ENCODE measurements around the gene PROM2. TPM values are rescaled to one million over a fixed set of nuclear protein-coding genes. Genes with fewer than 3 reads are reported as not detected.

The PROM2 gene
- total RNA-seq, 1 donor from 2014 or later = 5.4 TPM

DNA sequence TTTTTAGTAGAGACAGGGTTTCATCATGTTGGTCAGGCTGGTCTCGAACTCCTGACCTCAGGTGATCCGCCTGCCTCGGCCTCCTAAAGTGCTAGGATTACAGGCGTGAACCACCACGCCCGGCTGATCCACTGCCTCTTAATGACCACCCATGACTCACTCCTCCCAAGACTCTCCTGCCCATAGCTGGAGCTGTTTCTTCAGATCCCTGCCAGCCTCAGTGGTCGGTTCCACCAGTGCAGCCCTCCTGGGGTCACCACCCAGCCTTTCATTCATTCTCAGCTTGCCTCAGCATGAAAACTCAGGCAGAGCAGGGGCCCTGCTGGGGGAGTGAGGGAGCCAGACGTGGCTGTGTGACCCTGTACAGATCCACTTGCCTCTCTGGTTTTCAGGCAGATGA lies 35.4 kb downstream of the PROM2 start:
- TF ChIP-seq, protein P1, sequence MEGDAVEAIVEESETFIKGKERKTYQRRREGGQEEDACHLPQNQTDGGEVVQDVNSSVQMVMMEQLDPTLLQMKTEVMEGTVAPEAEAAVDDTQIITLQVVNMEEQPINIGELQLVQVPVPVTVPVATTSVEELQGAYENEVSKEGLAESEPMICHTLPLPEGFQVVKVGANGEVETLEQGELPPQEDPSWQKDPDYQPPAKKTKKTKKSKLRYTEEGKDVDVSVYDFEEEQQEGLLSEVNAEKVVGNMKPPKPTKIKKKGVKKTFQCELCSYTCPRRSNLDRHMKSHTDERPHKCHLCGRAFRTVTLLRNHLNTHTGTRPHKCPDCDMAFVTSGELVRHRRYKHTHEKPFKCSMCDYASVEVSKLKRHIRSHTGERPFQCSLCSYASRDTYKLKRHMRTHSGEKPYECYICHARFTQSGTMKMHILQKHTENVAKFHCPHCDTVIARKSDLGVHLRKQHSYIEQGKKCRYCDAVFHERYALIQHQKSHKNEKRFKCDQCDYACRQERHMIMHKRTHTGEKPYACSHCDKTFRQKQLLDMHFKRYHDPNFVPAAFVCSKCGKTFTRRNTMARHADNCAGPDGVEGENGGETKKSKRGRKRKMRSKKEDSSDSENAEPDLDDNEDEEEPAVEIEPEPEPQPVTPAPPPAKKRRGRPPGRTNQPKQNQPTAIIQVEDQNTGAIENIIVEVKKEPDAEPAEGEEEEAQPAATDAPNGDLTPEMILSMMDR (IDR thresholded peaks at IDR 0.05; ENCODE audit: partially characterized antibody, unreplicated experiment) = no peak
- H3K36me3 Mint-ChIP-seq (ENCODE audit: unreplicated experiment) = no peaks in the 10 kb centered on the region
- DNase-seq = no peak
- no peak overlapping the region for H3K27ac Mint-ChIP-seq (ENCODE audit: unreplicated experiment)
- H3K4me3 Mint-ChIP-seq (ENCODE audit: unreplicated experiment) = no peak overlapping the region
- H3K27me3 Mint-ChIP-seq (ENCODE audit: unreplicated experiment) = peaks cover 12% of the 10 kb centered on the region
- H3K9me3 Mint-ChIP-seq (ENCODE audit: unreplicated experiment) = peaks cover 7% of the 10 kb centered on the region
- H3K4me1 Mint-ChIP-seq (ENCODE audit: low read depth, unreplicated experiment) = peaks cover 12% of the 10 kb centered on the region

GRCh38 chr2:95310216-95310615 lies 36.0 kb downstream of the PROM2 start:
- Mint-ChIP-seq H3K27me3 (ENCODE audit: unreplicated experiment) (peaks cover 14% of the 10 kb centered on the region), H3K4me3 (ENCODE audit: unreplicated experiment) (no peak overlapping the region), H3K9me3 (ENCODE audit: unreplicated experiment) (peaks cover 10% of the 10 kb centered on the region), H3K4me1 (ENCODE audit: low read depth, unreplicated experiment) (peaks cover 15% of the 10 kb centered on the region), H3K27ac (ENCODE audit: unreplicated experiment) (no peak overlapping the region), H3K36me3 (ENCODE audit: unreplicated experiment) (no peaks in the 10 kb centered on the region)
- DNase-seq = no peak
- TF ChIP-seq, protein P1 (IDR thresholded peaks at IDR 0.05; ENCODE audit: partially characterized antibody, unreplicated experiment) = no peak

GRCh38 chr2:95310651-95311050 lies 36.4 kb downstream of the PROM2 start:
- H3K36me3 Mint-ChIP-seq (ENCODE audit: unreplicated experiment) = no peaks in the 10 kb centered on the region
- TF ChIP-seq, protein P1 (IDR thresholded peaks at IDR 0.05; ENCODE audit: partially characterized antibody, unreplicated experiment) = no peak
- peaks cover 10% of the 10 kb centered on the region for H3K9me3 Mint-ChIP-seq (ENCODE audit: unreplicated experiment)
- DNase-seq = no peak
- peaks cover 15% of the 10 kb centered on the region for H3K4me1 Mint-ChIP-seq (ENCODE audit: low read depth, unreplicated experiment)
- no peak overlapping the region for H3K27ac Mint-ChIP-seq (ENCODE audit: unreplicated experiment)
- H3K27me3 Mint-ChIP-seq (ENCODE audit: unreplicated experiment) = peaks cover 14% of the 10 kb centered on the region
- H3K4me3 Mint-ChIP-seq (ENCODE audit: unreplicated experiment) = no peak overlapping the region

DNA sequence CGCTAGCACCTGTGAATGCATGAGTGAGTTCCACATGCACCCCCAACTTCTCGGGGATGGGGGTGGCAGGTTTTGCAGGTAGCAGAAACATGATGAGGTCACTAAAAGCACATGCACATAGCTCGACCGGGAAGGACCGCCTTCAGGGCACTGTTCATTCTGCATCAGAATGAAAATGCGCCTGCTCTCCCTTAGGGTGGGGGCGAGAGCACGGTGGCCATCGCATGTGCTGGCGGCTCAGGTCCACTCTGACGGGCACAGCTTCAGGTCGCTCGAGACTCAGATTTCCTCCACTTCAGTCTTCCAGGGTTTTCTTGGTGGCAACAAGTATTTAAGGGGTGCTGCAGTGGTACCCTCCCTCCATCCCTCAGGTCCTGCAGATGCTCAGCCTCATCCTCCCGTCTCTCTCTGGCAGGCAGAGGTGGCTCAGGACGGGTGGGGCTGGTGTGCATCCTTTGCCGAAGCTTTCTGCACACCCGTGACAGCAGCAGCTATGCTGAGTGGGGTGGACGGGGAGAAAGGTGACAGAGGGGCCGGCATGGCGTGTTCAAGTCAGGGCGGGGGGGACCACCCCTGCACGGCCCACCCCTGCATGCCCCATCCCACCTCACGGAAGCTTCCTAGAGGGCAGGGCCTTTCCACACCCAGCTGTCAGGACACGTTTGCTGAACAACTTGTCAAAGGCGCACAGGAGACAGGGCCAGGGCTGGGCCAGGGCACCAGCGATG lies 37.7 kb downstream of the PROM2 start:
- Mint-ChIP-seq H3K4me1 (ENCODE audit: low read depth, unreplicated experiment) (peaks cover 16% of the 10 kb centered on the region), H3K27ac (ENCODE audit: unreplicated experiment) (no peak overlapping the region), H3K36me3 (ENCODE audit: unreplicated experiment) (no peaks in the 10 kb centered on the region), H3K4me3 (ENCODE audit: unreplicated experiment) (no peak overlapping the region), H3K9me3 (ENCODE audit: unreplicated experiment) (peaks cover 10% of the 10 kb centered on the region), H3K27me3 (ENCODE audit: unreplicated experiment) (peaks cover 10% of the 10 kb centered on the region)
- no peak for DNase-seq
- TF ChIP-seq, protein P1 (IDR thresholded peaks at IDR 0.05; ENCODE audit: partially characterized antibody, unreplicated experiment) = no peak

- no peak overlapping the region for H3K4me3 Mint-ChIP-seq (ENCODE audit: unreplicated experiment)
- peaks cover 16% of the 10 kb centered on the region for H3K4me1 Mint-ChIP-seq (ENCODE audit: low read depth, unreplicated experiment)
- H3K9me3 Mint-ChIP-seq (ENCODE audit: unreplicated experiment) = peaks cover 10% of the 10 kb centered on the region
- peaks cover 9% of the 10 kb centered on the region for H3K27me3 Mint-ChIP-seq (ENCODE audit: unreplicated experiment)
- no peak for DNase-seq
- H3K27ac Mint-ChIP-seq (ENCODE audit: unreplicated experiment) = peak overlapping the region; percentile 12
- TF ChIP-seq, protein P1 (IDR thresholded peaks at IDR 0.05; ENCODE audit: partially characterized antibody, unreplicated experiment) = no peak
- no peaks in the 10 kb centered on the region for H3K36me3 Mint-ChIP-seq (ENCODE audit: unreplicated experiment)
These were observed 38.4 kb downstream of the PROM2 start for GRCh38 chr2:95312543-95313201.
